Measurements from ENCODE around the gene RPA3.

RPA3 gene

DNA sequence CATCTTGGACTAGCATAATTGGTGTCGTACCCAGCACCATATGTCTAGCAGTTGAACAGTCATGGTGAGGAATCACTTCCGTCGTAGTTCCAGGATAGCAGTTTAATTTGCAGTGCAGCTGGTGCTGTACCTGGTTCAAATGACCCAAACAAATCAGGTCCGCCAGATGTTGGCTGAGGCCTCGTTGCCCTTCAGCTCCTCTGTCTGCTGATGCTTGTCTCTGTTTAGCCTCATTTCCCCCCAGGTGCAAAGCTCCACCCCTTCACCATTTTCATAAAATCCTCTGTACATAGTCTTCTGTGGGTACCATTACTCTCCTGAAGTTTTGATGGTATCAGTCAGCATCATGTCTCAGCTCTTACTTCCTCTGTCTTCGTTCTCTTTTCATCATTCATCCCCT, 42.7 kb downstream of the RPA3 start:
- Histone ChIP-seq H3K27ac (replicated peaks) (no peak overlapping the region), H3K4me3 (replicated peaks; ENCODE audit: insufficient read depth, low read length) (no peak overlapping the region), H3K27me3 (ENCODE audit: insufficient read depth, poor library complexity, severe bottlenecking) (no peaks in the 10 kb centered on the region)
- TF ChIP-seq, protein P1, sequence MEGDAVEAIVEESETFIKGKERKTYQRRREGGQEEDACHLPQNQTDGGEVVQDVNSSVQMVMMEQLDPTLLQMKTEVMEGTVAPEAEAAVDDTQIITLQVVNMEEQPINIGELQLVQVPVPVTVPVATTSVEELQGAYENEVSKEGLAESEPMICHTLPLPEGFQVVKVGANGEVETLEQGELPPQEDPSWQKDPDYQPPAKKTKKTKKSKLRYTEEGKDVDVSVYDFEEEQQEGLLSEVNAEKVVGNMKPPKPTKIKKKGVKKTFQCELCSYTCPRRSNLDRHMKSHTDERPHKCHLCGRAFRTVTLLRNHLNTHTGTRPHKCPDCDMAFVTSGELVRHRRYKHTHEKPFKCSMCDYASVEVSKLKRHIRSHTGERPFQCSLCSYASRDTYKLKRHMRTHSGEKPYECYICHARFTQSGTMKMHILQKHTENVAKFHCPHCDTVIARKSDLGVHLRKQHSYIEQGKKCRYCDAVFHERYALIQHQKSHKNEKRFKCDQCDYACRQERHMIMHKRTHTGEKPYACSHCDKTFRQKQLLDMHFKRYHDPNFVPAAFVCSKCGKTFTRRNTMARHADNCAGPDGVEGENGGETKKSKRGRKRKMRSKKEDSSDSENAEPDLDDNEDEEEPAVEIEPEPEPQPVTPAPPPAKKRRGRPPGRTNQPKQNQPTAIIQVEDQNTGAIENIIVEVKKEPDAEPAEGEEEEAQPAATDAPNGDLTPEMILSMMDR (IDR thresholded peaks at IDR 0.05; ENCODE audit: insufficient read depth, low read length): no peak
- TF ChIP-seq POLR2AphosphoS5 (IDR thresholded peaks at IDR 0.05; ENCODE audit: low read depth): no peak
- no peak for TF ChIP-seq SPI1 (IDR thresholded peaks at IDR 0.05; ENCODE audit: borderline replicate concordance, low read depth)
- TF ChIP-seq, protein P2, sequence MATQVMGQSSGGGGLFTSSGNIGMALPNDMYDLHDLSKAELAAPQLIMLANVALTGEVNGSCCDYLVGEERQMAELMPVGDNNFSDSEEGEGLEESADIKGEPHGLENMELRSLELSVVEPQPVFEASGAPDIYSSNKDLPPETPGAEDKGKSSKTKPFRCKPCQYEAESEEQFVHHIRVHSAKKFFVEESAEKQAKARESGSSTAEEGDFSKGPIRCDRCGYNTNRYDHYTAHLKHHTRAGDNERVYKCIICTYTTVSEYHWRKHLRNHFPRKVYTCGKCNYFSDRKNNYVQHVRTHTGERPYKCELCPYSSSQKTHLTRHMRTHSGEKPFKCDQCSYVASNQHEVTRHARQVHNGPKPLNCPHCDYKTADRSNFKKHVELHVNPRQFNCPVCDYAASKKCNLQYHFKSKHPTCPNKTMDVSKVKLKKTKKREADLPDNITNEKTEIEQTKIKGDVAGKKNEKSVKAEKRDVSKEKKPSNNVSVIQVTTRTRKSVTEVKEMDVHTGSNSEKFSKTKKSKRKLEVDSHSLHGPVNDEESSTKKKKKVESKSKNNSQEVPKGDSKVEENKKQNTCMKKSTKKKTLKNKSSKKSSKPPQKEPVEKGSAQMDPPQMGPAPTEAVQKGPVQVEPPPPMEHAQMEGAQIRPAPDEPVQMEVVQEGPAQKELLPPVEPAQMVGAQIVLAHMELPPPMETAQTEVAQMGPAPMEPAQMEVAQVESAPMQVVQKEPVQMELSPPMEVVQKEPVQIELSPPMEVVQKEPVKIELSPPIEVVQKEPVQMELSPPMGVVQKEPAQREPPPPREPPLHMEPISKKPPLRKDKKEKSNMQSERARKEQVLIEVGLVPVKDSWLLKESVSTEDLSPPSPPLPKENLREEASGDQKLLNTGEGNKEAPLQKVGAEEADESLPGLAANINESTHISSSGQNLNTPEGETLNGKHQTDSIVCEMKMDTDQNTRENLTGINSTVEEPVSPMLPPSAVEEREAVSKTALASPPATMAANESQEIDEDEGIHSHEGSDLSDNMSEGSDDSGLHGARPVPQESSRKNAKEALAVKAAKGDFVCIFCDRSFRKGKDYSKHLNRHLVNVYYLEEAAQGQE (IDR thresholded peaks at IDR 0.05; ENCODE audit: insufficient replicate concordance, low read depth): no peak
- TF ChIP-seq GABPA (IDR thresholded peaks at IDR 0.05; ENCODE audit: low read depth): no peak
- DNase-seq (ENCODE audit: low read depth in 1 of 2, low spot score in 1 of 2): no peak

DNA sequence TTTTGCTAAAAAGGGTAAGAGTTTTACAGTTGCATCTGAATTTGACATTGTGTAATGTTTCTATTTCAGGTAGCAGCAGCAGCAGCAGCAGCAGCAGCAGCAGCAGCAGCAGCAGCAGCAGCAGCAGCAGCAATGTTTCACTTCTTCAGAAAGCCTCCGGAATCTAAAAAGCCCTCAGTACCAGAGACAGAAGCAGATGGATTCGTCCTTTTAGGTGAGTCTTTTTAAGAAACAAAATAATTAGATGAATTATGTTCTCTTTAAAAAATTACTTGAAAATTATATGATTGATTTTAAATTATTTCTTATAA, 45.2 kb downstream of the RPA3 start:
- no peaks in the 10 kb centered on the region for H3K27me3 ChIP-seq (ENCODE audit: insufficient read depth, poor library complexity, severe bottlenecking)
- no peak overlapping the region for H3K4me3 ChIP-seq (replicated peaks; ENCODE audit: insufficient read depth, low read length)
- DNase-seq (ENCODE audit: low read depth in 1 of 2, low spot score in 1 of 2): no peak
- H3K27ac ChIP-seq (replicated peaks): no peak overlapping the region
- TF ChIP-seq, protein P1 (IDR thresholded peaks at IDR 0.05; ENCODE audit: insufficient read depth, low read length): no peak
- TF ChIP-seq SPI1 (IDR thresholded peaks at IDR 0.05; ENCODE audit: borderline replicate concordance, low read depth) (no peak), POLR2AphosphoS5 (IDR thresholded peaks at IDR 0.05; ENCODE audit: low read depth) (no peak), GABPA (IDR thresholded peaks at IDR 0.05; ENCODE audit: low read depth) (no peak)
- TF ChIP-seq, protein P2 (IDR thresholded peaks at IDR 0.05; ENCODE audit: insufficient replicate concordance, low read depth): no peak

DNA sequence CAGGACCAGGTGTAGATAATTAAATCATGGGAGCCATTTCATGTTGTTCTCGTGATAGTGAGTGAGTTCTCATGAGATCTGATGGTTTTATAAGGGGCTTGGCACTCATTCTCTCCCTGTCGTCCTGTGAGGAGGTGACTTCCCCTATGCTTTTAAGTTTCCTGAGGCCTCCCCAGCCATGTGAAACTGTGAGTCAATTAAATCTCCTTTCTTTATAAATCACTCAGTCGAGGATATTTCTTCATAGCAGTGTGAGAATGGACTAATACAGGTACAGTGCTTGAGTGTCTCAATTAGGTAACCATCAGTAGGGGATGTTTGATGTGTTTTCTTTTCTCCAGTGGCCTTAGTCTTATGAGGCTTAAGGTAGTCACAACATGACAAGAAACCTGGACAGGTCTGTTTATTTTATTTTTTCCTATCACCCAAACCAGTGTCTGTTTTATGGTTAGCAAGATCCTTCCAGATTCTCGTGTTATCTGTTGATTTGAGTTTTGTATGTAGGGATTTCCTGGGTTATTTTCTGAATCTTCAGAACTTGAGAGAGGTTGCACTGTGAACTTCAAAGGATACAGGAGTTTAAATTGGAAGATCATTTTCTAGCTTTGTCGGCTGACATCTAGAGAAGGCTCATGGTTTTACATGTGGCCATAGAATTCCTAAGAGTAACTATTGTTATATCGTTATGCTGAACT, 45.7 kb downstream of the RPA3 start:
- TF ChIP-seq, protein P2 (IDR thresholded peaks at IDR 0.05; ENCODE audit: insufficient replicate concordance, low read depth): no peak
- no peak for TF ChIP-seq POLR2AphosphoS5 (IDR thresholded peaks at IDR 0.05; ENCODE audit: low read depth)
- TF ChIP-seq SPI1 (IDR thresholded peaks at IDR 0.05; ENCODE audit: borderline replicate concordance, low read depth): no peak
- TF ChIP-seq GABPA (IDR thresholded peaks at IDR 0.05; ENCODE audit: low read depth): no peak
- TF ChIP-seq, protein P1 (IDR thresholded peaks at IDR 0.05; ENCODE audit: insufficient read depth, low read length): no peak
- Histone ChIP-seq H3K27ac (replicated peaks) (no peak overlapping the region), H3K4me3 (replicated peaks; ENCODE audit: insufficient read depth, low read length) (no peak overlapping the region)

More for the DNA sequence above, 45.7 kb downstream of the RPA3 start:
- no peak for DNase-seq (ENCODE audit: low read depth in 1 of 2, low spot score in 1 of 2)
- no peaks in the 10 kb centered on the region for H3K27me3 ChIP-seq (ENCODE audit: insufficient read depth, poor library complexity, severe bottlenecking)

Data from HL-60 (cell line).